ENCODE measurements around the gene NHSL2.

Gene NHSL2

GRCh38 chrX:72122621-72123337 lies 212.1 kb downstream of the NHSL2 start:
- no peak for DNase-seq (ENCODE audit: low spot score)
- in situ Hi-C loops (cut with MboI; ENCODE audit: low sequenced_read_pairs, unreplicated experiment): no loop called here
- TF ChIP-seq CTCF (IDR thresholded peaks at IDR 0.05; ENCODE audit: borderline replicate concordance, control extremely low read depth, extremely low read depth, insufficient read depth, missing control alignments): no peak

GRCh38 chrX:72123471-72124185 lies 213.0 kb downstream of the NHSL2 start:
- TF ChIP-seq CTCF (IDR thresholded peaks at IDR 0.05; ENCODE audit: borderline replicate concordance, control extremely low read depth, extremely low read depth, insufficient read depth, missing control alignments): no peak
- no peak for DNase-seq (ENCODE audit: low spot score)
- in situ Hi-C loops (cut with MboI; ENCODE audit: low sequenced_read_pairs, unreplicated experiment): no loop called here

- DNase-seq (ENCODE audit: low spot score): no peak
- in situ Hi-C loops (cut with MboI; ENCODE audit: low sequenced_read_pairs, unreplicated experiment): no loop called here
- no peak for TF ChIP-seq CTCF (IDR thresholded peaks at IDR 0.05; ENCODE audit: borderline replicate concordance, control extremely low read depth, extremely low read depth, insufficient read depth, missing control alignments)
Observed at GRCh38 chrX:72124540-72125201, 214.0 kb downstream of the NHSL2 start.

- no peak for DNase-seq (ENCODE audit: low spot score)
- in situ Hi-C loops (cut with MboI; ENCODE audit: low sequenced_read_pairs, unreplicated experiment): no loop called here
- TF ChIP-seq CTCF (IDR thresholded peaks at IDR 0.05; ENCODE audit: borderline replicate concordance, control extremely low read depth, extremely low read depth, insufficient read depth, missing control alignments): no peak
Observed at GRCh38 chrX:72125331-72126047, 214.8 kb downstream of the NHSL2 start.

- no peak for DNase-seq (ENCODE audit: low spot score)
- TF ChIP-seq CTCF (IDR thresholded peaks at IDR 0.05; ENCODE audit: borderline replicate concordance, control extremely low read depth, extremely low read depth, insufficient read depth, missing control alignments): no peak
- in situ Hi-C loops (cut with MboI; ENCODE audit: low sequenced_read_pairs, unreplicated experiment): no loop called here
Observed at GRCh38 chrX:72126048-72126415, 215.4 kb downstream of the NHSL2 start.

GRCh38 chrX:72126539-72127140 lies 216.0 kb downstream of the NHSL2 start:
- in situ Hi-C loops (cut with MboI; ENCODE audit: low sequenced_read_pairs, unreplicated experiment): no loop called here
- DNase-seq (ENCODE audit: low spot score): peak; percentile 76
- peak; percentile 81 for TF ChIP-seq CTCF (IDR thresholded peaks at IDR 0.05; ENCODE audit: borderline replicate concordance, control extremely low read depth, extremely low read depth, insufficient read depth, missing control alignments)
